Measurements from ENCODE around the gene STRIP2. TPM values are rescaled to one million over a fixed set of nuclear protein-coding genes. Genes with fewer than 3 reads are reported as not detected.
A peak's percentile ranks its signal among the peaks of the same experiment; 100 is the strongest.

Gene STRIP2
- total RNA-seq, 3 donors from 2014 or later (not counting 1 experiment from before 2014, with no cell fraction given): 1.7 to 2.3 (median 2.1) TPM

DNA sequence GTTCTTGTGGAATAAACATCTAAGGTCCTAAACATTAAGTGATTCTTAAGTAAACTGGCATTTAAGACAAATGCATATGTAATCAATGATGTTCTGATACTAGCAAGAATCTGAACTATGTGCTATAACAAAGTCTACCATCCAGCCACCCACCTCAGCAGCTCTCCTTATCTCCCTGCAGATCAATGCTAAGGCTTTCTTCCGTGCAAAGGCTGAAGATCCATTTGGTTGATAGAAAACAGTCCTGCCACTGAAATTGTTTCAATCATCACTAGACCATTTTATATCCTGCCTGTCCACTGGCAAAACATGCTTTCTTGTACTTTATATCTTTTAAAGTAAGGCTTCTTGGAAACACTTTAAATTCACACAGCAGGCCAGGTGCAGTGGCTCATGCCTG is 61.8 kb downstream of the STRIP2 start:
- H3K36me3 ChIP-seq (ENCODE audit: control insufficient read depth, insufficient read depth, low read length): no peaks in the 10 kb centered on the region
- no peaks in the 10 kb centered on the region for H3K27me3 ChIP-seq (ENCODE audit: control insufficient read depth, insufficient read depth, low read length)
- no peak overlapping the region for H3K4me3 ChIP-seq (ENCODE audit: low read length)
- ATAC-seq (no peak), DNase-seq (no peak)
- no peak overlapping the region for H3K4me3 Mint-ChIP-seq
- no peaks in the 10 kb centered on the region for H3K36me3 Mint-ChIP-seq
- intact Hi-C loops (cut with micrococcal nuclease): no loop called here
- no peak overlapping the region for H3K27ac ChIP-seq (ENCODE audit: low read length)
- no peak overlapping the region for H3K27ac Mint-ChIP-seq
- peaks cover 26 to 30% of the 10 kb centered on the region in 2 donors for H3K4me1 Mint-ChIP-seq
- H3K9me3 ChIP-seq (ENCODE audit: control insufficient read depth, insufficient read depth, low read length): no peaks in the 10 kb centered on the region
- 71% methylated on average over 1 of the region's 1 CpG for WGBS (ENCODE audit: insufficient coverage)
- TF ChIP-seq, protein P1, sequence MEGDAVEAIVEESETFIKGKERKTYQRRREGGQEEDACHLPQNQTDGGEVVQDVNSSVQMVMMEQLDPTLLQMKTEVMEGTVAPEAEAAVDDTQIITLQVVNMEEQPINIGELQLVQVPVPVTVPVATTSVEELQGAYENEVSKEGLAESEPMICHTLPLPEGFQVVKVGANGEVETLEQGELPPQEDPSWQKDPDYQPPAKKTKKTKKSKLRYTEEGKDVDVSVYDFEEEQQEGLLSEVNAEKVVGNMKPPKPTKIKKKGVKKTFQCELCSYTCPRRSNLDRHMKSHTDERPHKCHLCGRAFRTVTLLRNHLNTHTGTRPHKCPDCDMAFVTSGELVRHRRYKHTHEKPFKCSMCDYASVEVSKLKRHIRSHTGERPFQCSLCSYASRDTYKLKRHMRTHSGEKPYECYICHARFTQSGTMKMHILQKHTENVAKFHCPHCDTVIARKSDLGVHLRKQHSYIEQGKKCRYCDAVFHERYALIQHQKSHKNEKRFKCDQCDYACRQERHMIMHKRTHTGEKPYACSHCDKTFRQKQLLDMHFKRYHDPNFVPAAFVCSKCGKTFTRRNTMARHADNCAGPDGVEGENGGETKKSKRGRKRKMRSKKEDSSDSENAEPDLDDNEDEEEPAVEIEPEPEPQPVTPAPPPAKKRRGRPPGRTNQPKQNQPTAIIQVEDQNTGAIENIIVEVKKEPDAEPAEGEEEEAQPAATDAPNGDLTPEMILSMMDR (IDR thresholded peaks at IDR 0.05): no peak
- H3K4me1 ChIP-seq (ENCODE audit: control insufficient read depth, insufficient read depth, low read length): peaks cover 22% of the 10 kb centered on the region
- H3K9me3 Mint-ChIP-seq: no peaks in the 10 kb centered on the region
- peaks cover 0 to 3% of the 10 kb centered on the region in 2 donors for H3K27me3 Mint-ChIP-seq (ENCODE audit: low read depth in 2 of 2)

DNA sequence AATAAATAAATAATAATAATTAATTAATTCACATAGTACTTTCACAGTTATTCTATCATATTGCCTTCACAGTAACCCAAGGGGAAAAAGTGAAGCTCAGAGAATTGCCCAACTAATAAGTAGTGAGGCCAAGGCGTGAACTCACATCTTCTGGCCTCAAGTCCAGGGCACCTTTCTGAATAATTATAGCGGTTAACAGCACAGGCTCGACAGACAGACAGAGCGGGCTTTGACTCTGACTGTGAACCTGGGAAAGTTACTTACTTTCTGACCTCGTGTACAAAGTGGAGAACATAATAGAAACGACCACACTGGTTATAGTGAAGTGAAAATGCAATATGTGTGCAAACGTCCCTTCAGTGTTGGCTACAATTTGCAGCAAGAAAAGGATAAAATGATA is 62.4 kb downstream of the STRIP2 start:
- H3K27ac Mint-ChIP-seq: peak overlapping the region; percentile 1 to 67
- Histone ChIP-seq H3K4me3 (ENCODE audit: low read length) (no peak overlapping the region), H3K27me3 (ENCODE audit: control insufficient read depth, insufficient read depth, low read length) (no peaks in the 10 kb centered on the region), H3K4me1 (ENCODE audit: control insufficient read depth, insufficient read depth, low read length) (peaks cover 29% of the 10 kb centered on the region), H3K27ac (ENCODE audit: low read length) (no peak overlapping the region), H3K36me3 (ENCODE audit: control insufficient read depth, insufficient read depth, low read length) (no peaks in the 10 kb centered on the region), H3K9me3 (ENCODE audit: control insufficient read depth, insufficient read depth, low read length) (no peaks in the 10 kb centered on the region)
- H3K9me3 Mint-ChIP-seq: no peaks in the 10 kb centered on the region
- no peak for DNase-seq
- H3K27me3 Mint-ChIP-seq (ENCODE audit: low read depth in 2 of 2): peaks cover 0 to 3% of the 10 kb centered on the region in 2 donors
- ATAC-seq: peak in 2 of 3 donors; percentile 45 to 90
- no peaks in the 10 kb centered on the region for H3K36me3 Mint-ChIP-seq
- peak overlapping the region; percentile 55 for H3K4me3 Mint-ChIP-seq
- 47% methylated on average over 7 of the region's 7 CpGs for WGBS (ENCODE audit: insufficient coverage)
- peaks cover 31 to 34% of the 10 kb centered on the region in 2 donors for H3K4me1 Mint-ChIP-seq
- TF ChIP-seq, protein P1 (IDR thresholded peaks at IDR 0.05): no peak
- intact Hi-C loops (cut with micrococcal nuclease): no loop called here

DNA sequence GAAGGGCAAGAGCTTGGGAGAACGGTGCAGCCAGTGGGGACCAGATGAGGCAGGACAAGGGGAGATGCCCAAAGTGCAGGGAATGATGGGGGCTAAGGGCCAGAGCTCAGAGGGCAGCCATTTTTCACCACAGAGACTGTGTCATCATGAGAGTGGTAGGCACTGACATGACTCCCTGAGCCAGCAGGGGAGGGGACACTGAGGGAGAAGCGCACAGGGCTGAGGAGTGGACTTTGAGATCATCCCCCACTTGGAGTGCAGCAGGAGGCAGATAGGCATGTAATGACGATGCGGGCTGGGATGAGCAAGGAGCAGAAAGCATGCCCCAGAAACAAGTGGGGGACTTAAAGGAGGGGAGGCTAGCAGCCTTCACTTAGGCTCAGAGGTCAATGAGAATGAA is 62.9 kb downstream of the STRIP2 start:
- Histone ChIP-seq H3K4me3 (ENCODE audit: low read length) (no peak overlapping the region), H3K27me3 (ENCODE audit: control insufficient read depth, insufficient read depth, low read length) (no peaks in the 10 kb centered on the region), H3K9me3 (ENCODE audit: control insufficient read depth, insufficient read depth, low read length) (no peaks in the 10 kb centered on the region), H3K27ac (ENCODE audit: low read length) (no peak overlapping the region), H3K4me1 (ENCODE audit: control insufficient read depth, insufficient read depth, low read length) (peaks cover 32% of the 10 kb centered on the region), H3K36me3 (ENCODE audit: control insufficient read depth, insufficient read depth, low read length) (no peaks in the 10 kb centered on the region)
- intact Hi-C loops (cut with micrococcal nuclease): no loop called here
- Mint-ChIP-seq H3K27me3 (ENCODE audit: low read depth in 2 of 2) (peaks cover 0 to 2% of the 10 kb centered on the region in 2 donors), H3K4me3 (peak overlapping the region; percentile 55), H3K27ac (peak overlapping the region; percentile 1 to 67), H3K36me3 (no peaks in the 10 kb centered on the region), H3K4me1 (peaks cover 31 to 34% of the 10 kb centered on the region in 2 donors), H3K9me3 (no peaks in the 10 kb centered on the region)
- WGBS (ENCODE audit: insufficient coverage): 85% methylated on average over 4 of the region's 4 CpGs
- TF ChIP-seq, protein P1 (IDR thresholded peaks at IDR 0.05): no peak
- ATAC-seq: no peak
- DNase-seq: no peak

DNA sequence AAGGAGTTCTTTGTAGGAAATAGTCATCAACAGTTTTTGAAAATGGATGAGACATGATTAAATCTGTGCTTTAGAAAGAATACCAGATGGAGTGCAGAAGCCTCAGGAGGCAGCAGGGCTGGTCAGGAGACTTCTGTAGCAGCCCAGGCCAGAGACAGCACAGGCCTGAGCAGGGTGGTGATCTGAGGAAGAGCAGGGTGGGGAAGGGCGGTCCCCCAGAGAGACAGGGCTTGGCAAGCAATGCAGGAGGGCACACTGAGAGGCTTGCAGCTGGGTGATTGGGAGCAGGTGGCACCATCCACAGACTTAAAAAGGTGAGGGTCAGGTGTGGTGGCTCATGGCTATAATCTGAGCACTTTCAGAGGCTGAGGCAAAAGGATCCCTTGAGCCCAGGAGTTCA is 63.8 kb downstream of the STRIP2 start:
- Histone ChIP-seq H3K4me1 (ENCODE audit: control insufficient read depth, insufficient read depth, low read length) (peaks cover 36% of the 10 kb centered on the region), H3K27ac (ENCODE audit: low read length) (no peak overlapping the region), H3K4me3 (ENCODE audit: low read length) (no peak overlapping the region), H3K27me3 (ENCODE audit: control insufficient read depth, insufficient read depth, low read length) (no peaks in the 10 kb centered on the region), H3K36me3 (ENCODE audit: control insufficient read depth, insufficient read depth, low read length) (no peaks in the 10 kb centered on the region), H3K9me3 (ENCODE audit: control insufficient read depth, insufficient read depth, low read length) (no peaks in the 10 kb centered on the region)
- Mint-ChIP-seq H3K27ac (peak overlapping the region in 1 of 2 donors; percentile 67), H3K9me3 (no peaks in the 10 kb centered on the region), H3K36me3 (no peaks in the 10 kb centered on the region), H3K4me3 (no peak overlapping the region), H3K27me3 (ENCODE audit: low read depth in 2 of 2) (no peaks in the 10 kb centered on the region), H3K4me1 (peaks cover 33 to 35% of the 10 kb centered on the region in 2 donors)
- intact Hi-C loops (cut with micrococcal nuclease): no loop called here
- no peak for DNase-seq
- 100% methylated on average over 1 of the region's 1 CpG for WGBS (ENCODE audit: insufficient coverage)
- TF ChIP-seq, protein P1 (IDR thresholded peaks at IDR 0.05): no peak
- ATAC-seq: no peak

All from natural killer cell (primary cell).